Activated B cell treated with CpG ODN at 0.5 μM for 24 hours (primary cell): ENCODE data around the gene MAMLD1. TPM values are rescaled to one million over a fixed set of nuclear protein-coding genes. Genes with fewer than 3 reads are reported as not detected.

ENCODE experiments used
- ATAC-seq: fragments of 200-7000 bp; cut with Tn5 transposase; one replicate; pipeline ENCODE4 v1.10.0; 2021; ENCODE audit warnings: low read depth, mild to moderate bottlenecking, moderate library complexity
- CTCF ChIA-PET: fragments of 350-600 bp; sonication (Branson Sonifier 250); formaldehyde crosslinking; loops from one replicate; lab custom pipeline; 2021; ENCODE audit warnings: antibody characterized with exemption; lab: Charles Lee
- POLR2A ChIA-PET: fragments of 350-600 bp; sonication (Branson Sonifier 250); formaldehyde crosslinking; loops from one replicate; lab custom pipeline; 2021; ENCODE audit warnings: antibody characterized with exemption; lab: Charles Lee
- DNase-seq: peaks from one replicate; pipeline ENCODE4 v3.0.0; 2022
- H3K27ac Mint-ChIP-seq: one replicate; pipeline ENCODE4 v1.8.0; 2020; ENCODE audit warnings: mixed read lengths
- H3K27me3 Mint-ChIP-seq: one replicate; pipeline ENCODE4 v1.8.0; 2021; ENCODE audit warnings: mixed read lengths
- H3K36me3 Mint-ChIP-seq: one replicate; pipeline ENCODE4 v1.8.0; 2021; ENCODE audit warnings: low read depth, mixed read lengths
- H3K4me1 Mint-ChIP-seq: one replicate; pipeline ENCODE4 v1.8.0; 2021; ENCODE audit warnings: mixed read lengths
- H3K4me3 Mint-ChIP-seq: one replicate; pipeline ENCODE4 v1.8.0; 2020; ENCODE audit warnings: mild to moderate bottlenecking, mixed read lengths
- H3K9me3 Mint-ChIP-seq: one replicate; pipeline ENCODE4 v1.8.0; 2020; ENCODE audit warnings: mixed read lengths
- CTCF ChIP-seq: fragments of 200-600 bp; IDR thresholded peaks from one replicate; pipeline ENCODE4 v1.8.0; 2022; ENCODE audit warnings: antibody characterized with exemption, mild to moderate bottlenecking
- intact Hi-C: fragments of 100-400 bp; cut with micrococcal nuclease; formaldehyde crosslinking; loops from one replicate; pipeline ENCODE4 v1.15.1; 2024
- total RNA-seq: library from RNA; stranded (reverse); gene quantifications from 2 replicates; pipeline ENCODE4 v1.2.3, GENCODE V29; 2022

MAMLD1 gene
- total RNA-seq: 1.2 and 1.4 TPM in 2 replicates

- intact Hi-C loops: loop anchor here (5.0 to 10.0 kb wide), 9 partner anchors 158 to 1034 kb away; partner anchors contain the start of genes EOLA2, MTMR1 and VMA21
- no peak within 1 kb of the TSS for H3K27ac Mint-ChIP-seq
- CTCF ChIA-PET: no interaction called here
- POLR2A ChIA-PET: interaction anchor here (0.8 to 0.9 kb wide), 2 partner anchors 162 to 205 kb away, joined by 3 read pairs; partner anchors contain the start of gene MTM1
- peak within 1 kb of the TSS; percentile 83 for H3K4me3 Mint-ChIP-seq
- no peak for TF ChIP-seq CTCF
- ATAC-seq: peak; percentile 51
- H3K36me3 Mint-ChIP-seq: no peaks in the 10 kb centered on the region
- H3K9me3 Mint-ChIP-seq: no peaks in the 10 kb centered on the region
- peak; percentile 29 for DNase-seq
- H3K27me3 Mint-ChIP-seq: peaks cover 7% of the 10 kb centered on the region
- H3K4me1 Mint-ChIP-seq: peaks cover 27% of the 10 kb centered on the region
These were observed at the start of gene MAMLD1 for GRCh38 chrX:150362599-150363481. Gene MAMLD1 (plus strand): TSS chrX:150363317. CDS start chrX:150445517, 82,200 bp downstream.

DNA sequence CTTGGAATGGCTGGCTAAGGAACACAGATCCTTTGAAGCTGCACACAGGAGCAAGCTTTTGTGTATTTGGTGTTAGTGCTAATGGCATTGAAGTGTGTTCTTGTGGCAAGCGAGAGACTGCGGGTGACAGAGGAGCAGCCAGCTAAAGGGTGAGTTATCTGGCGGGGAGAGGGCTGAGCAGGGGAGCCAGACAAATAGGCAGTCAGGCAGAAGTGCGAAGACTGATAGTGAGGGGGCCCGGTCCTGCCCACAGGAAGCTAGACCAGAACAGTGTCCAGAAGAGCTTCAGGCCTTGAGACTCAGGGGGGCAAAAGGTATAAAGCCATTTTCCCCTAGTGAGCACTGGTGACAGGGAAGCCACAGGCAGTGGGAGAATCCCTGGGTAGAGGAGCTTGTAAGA, 49.6 kb upstream of the MAMLD1 start:
- CTCF ChIA-PET: no interaction called here
- H3K4me3 Mint-ChIP-seq: no peak overlapping the region
- TF ChIP-seq CTCF: no peak
- DNase-seq (no peak), ATAC-seq (no peak)
- H3K36me3 Mint-ChIP-seq: no peaks in the 10 kb centered on the region
- peaks cover 2% of the 10 kb centered on the region for H3K27me3 Mint-ChIP-seq
- intact Hi-C loops: no loop called here
- H3K27ac Mint-ChIP-seq: no peak overlapping the region
- POLR2A ChIA-PET: no interaction called here
- H3K4me1 Mint-ChIP-seq: no peaks in the 10 kb centered on the region
- no peaks in the 10 kb centered on the region for H3K9me3 Mint-ChIP-seq

DNA sequence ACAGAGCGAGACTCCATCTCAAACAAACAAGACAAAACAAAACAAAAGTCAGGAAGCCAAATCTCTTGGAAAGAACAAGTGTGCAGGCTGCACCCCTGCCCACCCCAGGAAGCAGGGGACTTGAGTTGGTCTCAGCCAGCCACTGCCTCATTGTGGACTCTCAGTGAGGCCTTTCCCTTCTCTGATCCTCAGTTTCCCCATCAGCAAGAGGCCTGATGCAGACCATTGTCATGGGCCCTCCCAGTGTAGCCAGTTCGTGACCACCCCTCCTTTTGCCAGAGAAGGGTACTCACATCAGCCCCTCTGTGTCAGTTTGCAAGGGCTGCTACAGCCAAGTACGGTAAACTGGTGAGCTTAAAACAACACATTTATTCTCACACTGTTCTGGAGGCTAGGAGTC, 48.9 kb upstream of the MAMLD1 start:
- Mint-ChIP-seq H3K36me3 (no peaks in the 10 kb centered on the region), H3K9me3 (no peaks in the 10 kb centered on the region), H3K27me3 (peaks cover 2% of the 10 kb centered on the region), H3K4me1 (no peaks in the 10 kb centered on the region), H3K27ac (no peak overlapping the region), H3K4me3 (no peak overlapping the region)
- TF ChIP-seq CTCF: no peak
- intact Hi-C loops: no loop called here
- ChIA-PET CTCF (no interaction called here), POLR2A (no interaction called here)
- ATAC-seq (no peak), DNase-seq (no peak)

DNA sequence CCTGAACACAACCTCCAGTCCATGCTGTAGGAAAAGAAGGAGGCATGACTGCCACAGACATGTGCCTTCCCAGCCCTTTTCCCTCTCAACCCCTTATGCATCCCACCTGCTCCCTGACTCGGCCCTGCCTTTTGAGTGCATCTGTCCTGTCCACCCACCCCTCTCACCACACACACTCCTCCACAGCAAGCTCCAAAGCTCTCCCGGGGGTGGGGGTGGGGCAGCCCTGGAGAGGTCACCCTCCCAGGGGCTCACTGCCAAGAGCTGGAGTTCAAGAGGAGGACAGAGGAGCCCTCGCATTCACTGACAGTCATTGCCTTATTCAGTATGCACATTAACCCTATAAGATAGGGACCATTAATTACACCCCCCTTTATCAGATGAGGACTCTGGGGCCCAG, 46.6 kb upstream of the MAMLD1 start:
- Mint-ChIP-seq H3K4me3 (no peak overlapping the region), H3K9me3 (no peaks in the 10 kb centered on the region), H3K27ac (no peak overlapping the region), H3K4me1 (no peaks in the 10 kb centered on the region), H3K36me3 (no peaks in the 10 kb centered on the region), H3K27me3 (peaks cover 2% of the 10 kb centered on the region)
- intact Hi-C loops: no loop called here
- ATAC-seq (no peak), DNase-seq (no peak)
- ChIA-PET POLR2A (no interaction called here), CTCF (no interaction called here)
- TF ChIP-seq CTCF: no peak

DNA sequence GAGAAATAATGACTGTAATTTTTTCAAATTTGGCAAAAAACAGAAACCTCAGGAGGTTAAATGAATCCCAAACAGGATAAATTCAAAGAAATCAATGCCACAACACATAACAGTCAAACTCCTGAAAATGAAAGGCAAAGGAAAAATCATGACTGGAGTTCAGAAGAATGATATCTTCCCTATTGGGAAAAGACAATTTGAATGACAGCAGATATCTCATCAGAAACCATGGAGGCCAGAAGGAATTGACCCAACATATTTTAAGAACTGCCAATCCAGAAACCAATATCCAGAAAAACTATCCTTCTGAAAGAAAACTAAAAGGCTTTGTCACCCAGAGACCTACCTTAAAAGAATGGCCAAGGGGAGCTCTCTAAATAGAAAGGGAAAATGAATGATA, 40.1 kb upstream of the MAMLD1 start:
- TF ChIP-seq CTCF: no peak
- ATAC-seq (no peak), DNase-seq (no peak)
- Mint-ChIP-seq H3K9me3 (peaks cover 4% of the 10 kb centered on the region), H3K27me3 (no peaks in the 10 kb centered on the region), H3K27ac (no peak overlapping the region), H3K4me1 (peaks cover 4% of the 10 kb centered on the region), H3K4me3 (no peak overlapping the region), H3K36me3 (no peaks in the 10 kb centered on the region)
- intact Hi-C loops: no loop called here
- CTCF ChIA-PET: no interaction called here
- POLR2A ChIA-PET: no interaction called here
